OCI-LY1 (cell line): Measurements from ENCODE around the gene GRIK2.

ENCODE experiments used
- CTCF ChIP-seq: fragments of 200-600 bp; sonication (generic), shearing (Covaris generic); IDR thresholded peaks from 2 replicates; pipeline ENCODE4 v1.5.1; 2017; ENCODE audit warnings: mild to moderate bottlenecking, antibody characterized with exemption, low read length, moderate library complexity, mixed read lengths
- EZH2 ChIP-seq: fragments of 200-600 bp; sonication (generic), shearing (Covaris generic); IDR thresholded peaks from 2 replicates; pipeline ENCODE4 v1.8.0; 2017; ENCODE audit warnings: borderline replicate concordance, mixed run types, mild to moderate bottlenecking, antibody characterized with exemption, low read length, moderate library complexity, mixed read lengths

GRCh38 chr6:101572627-101573026 is 179.1 kb downstream of the GRIK2 start:
- TF ChIP-seq CTCF, result no peak
- no peak for TF ChIP-seq EZH2
